Mesodermal cell (in vitro differentiated cells): ENCODE results near the gene NPTX1.

Experiments
- H3K27ac ChIP-seq: 2 replicates; pipeline ENCODE4 v1.7.0; 2013; ENCODE audit warnings: mild to moderate bottlenecking, low read depth, low read length, moderate library complexity; ENCODE audit not compliant: severe bottlenecking
- H3K36me3 ChIP-seq: 2 replicates; pipeline ENCODE4 v1.7.1; 2013; ENCODE audit warnings: mild to moderate bottlenecking, low read length, moderate library complexity; ENCODE audit not compliant: control insufficient read depth, insufficient read depth
- H3K4me1 ChIP-seq: one replicate; pipeline ENCODE4 v1.7.1; 2013; ENCODE audit warnings: mild to moderate bottlenecking, low read length; ENCODE audit not compliant: insufficient read depth, control insufficient read depth, poor library complexity, severe bottlenecking
- H3K4me3 ChIP-seq: 2 replicates; pipeline ENCODE4 v1.7.0; 2013; ENCODE audit warnings: low read length, control low read depth, mild to moderate bottlenecking; ENCODE audit not compliant: insufficient read depth, poor library complexity, severe bottlenecking; ENCODE audit errors: extremely low read depth
- H3K9me3 ChIP-seq: 2 replicates; pipeline ENCODE4 v1.7.1; 2013; ENCODE audit warnings: mild to moderate bottlenecking, low read length, moderate library complexity; ENCODE audit not compliant: control insufficient read depth
- WGBS, 2 experiments: methylation state at CpG; one replicate each; pipeline ENCODE4 v1.1.5; 2013; ENCODE audit warnings: missing lambda C conversion rate in 2 of 2; ENCODE audit not compliant: insufficient coverage in 2 of 2; 5-methylcytosine and 5-hydroxymethylcytosine counted together

Gene NPTX1

DNA sequence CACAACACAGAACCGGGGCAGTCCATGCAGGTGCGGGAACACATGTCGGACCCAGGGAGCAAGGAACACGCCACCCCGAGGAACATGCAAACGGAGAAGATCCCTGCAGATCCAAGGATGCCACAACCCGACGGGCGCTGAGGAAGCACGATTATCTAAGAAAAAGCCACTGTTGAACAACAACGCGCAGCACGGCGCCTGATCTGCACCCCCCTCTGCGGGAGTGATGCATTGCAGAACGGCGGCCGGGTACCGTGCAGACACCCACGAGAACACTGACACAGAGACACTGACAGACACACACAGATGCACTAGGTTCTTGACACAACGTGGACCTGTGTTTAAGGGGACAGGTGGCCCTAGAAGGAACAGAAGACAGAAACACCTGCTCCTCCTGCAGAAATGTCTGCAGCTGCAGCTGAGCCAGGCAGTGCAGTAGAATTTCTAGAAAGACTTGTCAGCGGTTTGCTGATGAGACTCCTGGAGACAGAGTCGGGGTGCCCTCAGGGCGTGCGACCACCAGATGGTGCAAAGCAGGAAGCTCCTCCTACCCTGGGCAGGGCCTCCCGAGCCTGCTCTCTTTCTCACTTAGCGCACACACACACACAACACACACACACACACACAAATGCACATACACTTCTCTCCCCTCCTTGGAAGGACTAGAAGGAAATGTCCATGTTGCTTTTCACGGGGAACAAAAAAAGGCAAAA is 7.5 kb downstream of the NPTX1 start:
- H3K27ac ChIP-seq = no peak overlapping the region
- no peak overlapping the region for H3K4me3 ChIP-seq
- H3K36me3 ChIP-seq = no peaks in the 10 kb centered on the region
- no peaks in the 10 kb centered on the region for H3K9me3 ChIP-seq
- 78 to 80% methylated on average over 20 to 27 of the region's 28 CpGs for WGBS, 2 experiments
- H3K4me1 ChIP-seq = no peaks in the 10 kb centered on the region

DNA sequence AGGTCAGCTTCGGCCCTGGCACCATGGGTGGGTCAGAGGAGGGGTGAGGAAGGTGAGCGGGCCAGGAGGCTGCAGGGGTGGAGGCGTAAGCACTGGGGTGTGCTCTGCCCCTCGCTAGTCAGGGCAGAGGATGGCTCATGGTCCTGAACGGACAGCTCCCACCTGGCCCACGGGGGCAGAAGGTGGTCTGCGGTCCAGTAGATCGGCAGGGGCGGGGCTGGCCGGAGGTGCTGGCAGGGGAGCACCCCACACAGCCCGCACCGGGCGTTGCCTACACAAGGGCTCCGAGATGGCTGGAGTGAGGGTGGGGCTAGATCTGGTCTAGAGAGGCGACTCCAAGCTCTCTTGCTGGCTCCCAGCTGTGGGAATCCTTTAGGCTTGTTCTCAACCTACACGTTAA is 8.2 kb downstream of the NPTX1 start:
- no peak overlapping the region for H3K27ac ChIP-seq
- no peak overlapping the region for H3K4me3 ChIP-seq
- no peaks in the 10 kb centered on the region for H3K4me1 ChIP-seq
- H3K36me3 ChIP-seq = no peaks in the 10 kb centered on the region
- 27 to 33% methylated on average over 11 to 15 of the region's 16 CpGs for WGBS, 2 experiments
- no peaks in the 10 kb centered on the region for H3K9me3 ChIP-seq

DNA sequence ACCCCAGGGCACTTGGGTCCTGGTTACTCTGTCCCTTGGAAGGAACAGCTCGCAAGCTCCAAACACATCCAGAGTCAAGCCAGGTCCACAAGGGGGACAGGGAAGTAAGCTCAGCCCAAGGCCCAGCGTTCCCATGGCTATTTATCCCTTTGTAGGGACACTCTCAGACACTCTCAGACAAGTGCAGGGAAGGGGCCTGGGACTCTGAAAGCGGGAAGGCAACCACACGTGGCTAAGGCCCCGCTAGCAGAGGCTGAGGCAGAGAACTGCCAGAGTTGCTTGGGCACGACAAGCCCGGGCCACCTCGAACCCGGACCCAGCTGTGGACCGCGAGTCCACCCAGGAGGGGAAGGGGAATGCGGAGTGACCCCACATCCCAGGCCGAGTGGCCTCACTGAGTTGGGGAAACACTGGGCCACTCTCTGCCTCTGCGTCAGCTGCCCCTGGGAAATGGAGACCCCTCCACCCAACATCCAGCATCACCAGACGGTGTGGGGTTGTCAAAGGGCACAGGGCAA is 10.2 kb downstream of the NPTX1 start:
- WGBS, 2 experiments = 69 to 70% methylated on average over 10 to 12 of the region's 15 CpGs
- Histone ChIP-seq H3K36me3 (no peaks in the 10 kb centered on the region), H3K4me3 (no peak overlapping the region), H3K4me1 (no peaks in the 10 kb centered on the region), H3K27ac (no peak overlapping the region), H3K9me3 (no peaks in the 10 kb centered on the region)

DNA sequence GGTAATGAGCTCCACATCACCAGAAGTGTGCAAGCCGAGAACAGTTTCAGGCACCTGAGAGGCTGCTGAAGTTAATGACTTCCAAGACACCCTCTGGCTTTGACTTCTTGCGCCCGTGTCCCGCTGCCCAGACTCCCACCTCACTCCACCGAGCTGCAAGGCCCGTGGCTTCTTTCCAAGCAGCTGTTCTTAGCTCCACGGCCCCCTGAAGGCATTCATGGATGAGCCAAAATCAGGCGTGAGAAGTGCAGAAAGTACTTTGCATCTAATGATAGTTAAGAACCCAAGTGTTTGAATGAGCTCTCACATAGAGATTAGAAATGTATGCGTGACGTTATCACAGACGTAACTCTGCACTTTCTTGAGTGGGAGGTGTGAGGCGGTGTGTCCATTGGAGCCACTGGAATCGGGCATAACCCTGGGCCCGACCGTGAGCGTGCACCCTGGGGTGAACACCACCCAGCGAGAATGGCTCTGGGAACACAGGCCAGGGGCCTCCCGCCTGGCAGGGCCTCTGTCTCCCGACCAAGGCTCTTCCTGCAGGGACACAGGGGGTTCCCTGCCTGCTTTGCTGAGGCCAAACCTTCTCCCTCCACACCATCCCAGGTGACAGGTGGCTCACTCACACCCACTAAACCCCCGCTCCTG is 11.0 kb downstream of the NPTX1 start:
- WGBS, 2 experiments = 81 to 82% methylated on average over 16 to 20 of the region's 20 CpGs
- H3K4me1 ChIP-seq = no peaks in the 10 kb centered on the region
- no peak overlapping the region for H3K4me3 ChIP-seq

DNA sequence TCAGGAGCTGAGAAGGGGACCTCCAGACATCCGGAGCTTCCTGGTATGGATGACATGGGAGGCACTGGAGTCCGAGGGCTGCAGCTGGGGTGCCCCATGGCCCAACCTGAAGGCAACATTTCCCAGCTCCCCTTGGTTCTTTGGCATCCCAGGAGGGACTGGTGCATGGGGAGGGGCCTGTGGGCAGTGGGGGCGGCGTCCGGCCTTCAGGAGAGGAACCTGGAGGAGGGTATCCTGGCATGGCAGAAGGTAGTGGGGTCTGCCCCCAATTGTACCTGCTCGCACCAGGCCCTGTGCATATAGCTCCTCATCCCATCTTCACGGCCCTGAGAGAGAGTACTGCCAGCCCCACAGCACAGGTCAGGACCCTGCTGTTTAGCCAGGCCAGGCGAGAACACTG is 11.9 kb downstream of the NPTX1 start:
- Histone ChIP-seq H3K27ac (no peak overlapping the region), H3K9me3 (no peaks in the 10 kb centered on the region), H3K4me1 (no peaks in the 10 kb centered on the region), H3K36me3 (no peaks in the 10 kb centered on the region), H3K4me3 (no peak overlapping the region)
- WGBS, 2 experiments = 76 to 83% methylated on average over 4 to 8 of the region's 8 CpGs

More for the DNA sequence above, 11.0 kb downstream of the NPTX1 start:
- Histone ChIP-seq H3K36me3 (no peaks in the 10 kb centered on the region), H3K27ac (no peak overlapping the region), H3K9me3 (no peaks in the 10 kb centered on the region)

DNA sequence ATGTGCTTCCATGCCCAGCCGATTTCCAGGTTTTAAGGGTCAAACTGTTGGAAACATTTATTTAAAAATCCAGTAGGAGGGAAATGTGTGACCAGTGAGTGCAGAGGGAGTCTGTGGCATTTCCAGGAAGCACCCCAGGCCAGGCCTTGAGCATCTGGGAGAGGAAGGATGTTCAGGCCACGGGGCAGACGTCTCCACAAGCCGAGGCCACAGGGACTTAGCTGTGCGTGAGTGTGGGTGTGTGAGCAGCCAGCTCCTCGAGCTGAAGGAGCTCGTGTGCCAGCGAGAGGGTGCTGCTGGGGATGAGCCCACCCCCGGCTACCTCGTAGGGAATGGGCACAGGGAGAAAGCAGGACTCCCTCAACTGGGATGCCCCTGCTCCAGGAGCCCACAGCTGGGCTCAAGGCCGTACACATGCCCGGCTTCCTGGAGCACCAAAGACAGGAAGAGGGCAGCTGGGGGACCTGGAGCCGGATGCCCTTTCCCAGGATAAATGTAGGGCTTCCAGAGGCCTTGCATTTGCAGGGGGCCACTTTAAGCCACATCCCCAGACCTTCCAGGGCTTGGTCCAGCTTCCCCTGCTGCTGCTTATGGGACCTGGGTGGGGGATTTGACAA is 12.5 kb downstream of the NPTX1 start:
- no peaks in the 10 kb centered on the region for H3K36me3 ChIP-seq
- H3K9me3 ChIP-seq = no peaks in the 10 kb centered on the region
- H3K27ac ChIP-seq = no peak overlapping the region
- 75% methylated on average over 13 of the region's 13 CpGs for WGBS, 2 experiments
- H3K4me1 ChIP-seq = no peaks in the 10 kb centered on the region
- H3K4me3 ChIP-seq = no peak overlapping the region

DNA sequence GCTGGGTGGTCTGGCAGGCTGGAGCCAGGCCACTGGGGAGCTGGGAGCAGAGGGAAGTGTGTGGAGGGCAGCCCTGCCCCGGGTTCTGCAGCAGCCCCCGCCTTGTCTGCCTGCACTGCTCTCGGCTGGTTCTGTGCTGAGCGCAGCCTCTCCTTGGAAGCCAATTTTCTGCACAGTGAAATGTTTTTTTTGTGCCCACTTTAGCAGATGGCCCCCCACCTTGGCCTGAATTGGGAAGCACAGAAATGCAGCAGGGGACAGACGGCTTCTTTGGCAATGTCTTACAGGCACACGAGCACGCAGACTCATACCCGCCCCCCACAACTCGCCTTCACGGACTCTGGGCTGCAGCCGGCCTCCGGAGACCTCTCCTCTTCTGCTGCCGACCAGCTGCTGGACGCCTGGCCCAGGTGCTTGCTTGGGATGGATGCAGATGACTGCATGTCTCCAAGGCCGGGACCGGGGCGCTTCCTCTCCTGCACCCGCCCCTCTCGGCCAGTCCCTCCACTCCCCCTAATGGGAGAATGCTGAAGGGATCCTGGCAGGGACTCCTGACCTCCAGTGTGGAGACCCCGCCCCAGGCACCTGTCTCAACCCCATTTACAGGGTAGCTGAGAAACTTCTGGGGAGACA is 14.8 kb downstream of the NPTX1 start:
- 70 to 85% methylated on average over 10 to 15 of the region's 20 CpGs for WGBS, 2 experiments
- no peaks in the 10 kb centered on the region for H3K4me1 ChIP-seq

DNA sequence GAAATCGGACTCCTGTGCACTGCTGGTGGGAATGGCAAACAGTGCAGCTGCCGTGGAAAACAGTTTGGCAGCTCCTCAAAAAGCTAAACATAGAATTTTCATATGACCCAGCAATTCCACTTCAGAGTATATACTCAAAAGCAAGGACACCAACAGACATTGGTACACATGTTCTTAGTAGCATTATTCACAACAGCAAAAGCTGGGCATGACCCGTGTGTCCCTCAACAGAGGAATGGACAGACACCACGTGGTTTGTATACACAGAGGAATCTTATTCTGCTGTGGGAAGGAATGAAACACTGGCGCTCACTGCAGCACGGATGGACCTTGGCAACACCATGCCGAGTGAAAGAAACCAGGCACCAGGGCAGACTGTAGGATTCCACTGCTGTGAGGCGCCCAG is 16.0 kb downstream of the NPTX1 start:
- H3K27ac ChIP-seq = no peak overlapping the region
- WGBS, 2 experiments = 75 to 77% methylated on average over 8 of the region's 8 CpGs
- no peak overlapping the region for H3K4me3 ChIP-seq
- no peaks in the 10 kb centered on the region for H3K9me3 ChIP-seq
- H3K4me1 ChIP-seq = no peaks in the 10 kb centered on the region
- H3K36me3 ChIP-seq = no peaks in the 10 kb centered on the region

More for the DNA sequence above, 14.8 kb downstream of the NPTX1 start:
- Histone ChIP-seq H3K27ac (no peak overlapping the region), H3K4me3 (no peak overlapping the region), H3K9me3 (no peaks in the 10 kb centered on the region), H3K36me3 (no peaks in the 10 kb centered on the region)

DNA sequence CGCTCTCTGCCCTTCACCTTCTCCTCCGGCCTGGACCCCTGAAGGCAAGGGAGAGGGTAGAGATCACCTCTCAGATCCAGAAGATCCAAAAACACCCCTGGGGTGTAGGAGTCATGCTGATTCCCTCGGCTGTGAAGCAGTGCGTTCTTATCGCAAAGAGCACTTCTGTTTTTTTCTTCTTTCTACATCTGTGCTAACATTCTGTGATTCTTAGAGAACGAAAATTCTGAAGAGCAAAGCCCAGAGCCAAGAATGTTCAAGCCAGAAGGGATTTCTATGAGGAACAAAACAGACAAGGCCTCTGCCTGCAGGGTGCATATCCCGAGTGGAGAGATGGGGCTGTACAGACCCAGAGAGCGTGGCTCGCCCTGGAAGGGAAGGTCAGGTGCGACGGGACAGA is 17.2 kb downstream of the NPTX1 start:
- Histone ChIP-seq H3K4me3 (no peak overlapping the region), H3K36me3 (no peaks in the 10 kb centered on the region), H3K9me3 (no peaks in the 10 kb centered on the region), H3K27ac (no peak overlapping the region), H3K4me1 (no peaks in the 10 kb centered on the region)
- 67 to 70% methylated on average over 5 to 7 of the region's 11 CpGs for WGBS, 2 experiments

DNA sequence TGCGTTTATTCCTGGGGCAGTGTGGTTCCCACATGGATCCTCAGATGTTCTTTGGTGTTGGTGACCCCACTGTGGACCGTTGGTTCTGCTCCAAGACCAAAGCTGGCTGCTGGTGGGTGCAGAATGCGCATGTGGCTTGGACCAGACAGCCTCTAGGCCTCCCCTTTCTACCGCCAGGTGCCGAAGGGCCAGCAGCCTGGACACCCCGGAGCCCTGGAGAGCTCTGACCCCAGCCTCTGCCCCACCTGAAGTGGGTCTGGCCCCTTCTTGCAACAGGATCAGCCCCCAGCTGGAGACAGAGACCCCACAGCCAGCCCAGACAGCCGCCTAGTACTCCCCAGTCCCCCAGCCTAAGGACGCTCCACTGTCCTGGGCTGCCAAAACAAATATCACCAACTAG is 18.4 kb downstream of the NPTX1 start:
- Histone ChIP-seq H3K9me3 (no peaks in the 10 kb centered on the region), H3K36me3 (no peaks in the 10 kb centered on the region), H3K4me1 (no peaks in the 10 kb centered on the region), H3K27ac (no peak overlapping the region), H3K4me3 (no peak overlapping the region)
- 66 to 84% methylated on average over 2 to 8 of the region's 8 CpGs for WGBS, 2 experiments
